Eye (tissue), 1 donor: ENCODE measurements around the gene LZTS2.
"Not testable (repeated sequence)": the region's sequence is repeated elsewhere in the genome, so short reads cannot be mapped to it uniquely, and the experiment has no call there.

Experiments
- DNase-seq: peaks from one replicate; pipeline ENCODE4 v3.0.0-alpha.2; 2015

The LZTS2 gene, protein sequence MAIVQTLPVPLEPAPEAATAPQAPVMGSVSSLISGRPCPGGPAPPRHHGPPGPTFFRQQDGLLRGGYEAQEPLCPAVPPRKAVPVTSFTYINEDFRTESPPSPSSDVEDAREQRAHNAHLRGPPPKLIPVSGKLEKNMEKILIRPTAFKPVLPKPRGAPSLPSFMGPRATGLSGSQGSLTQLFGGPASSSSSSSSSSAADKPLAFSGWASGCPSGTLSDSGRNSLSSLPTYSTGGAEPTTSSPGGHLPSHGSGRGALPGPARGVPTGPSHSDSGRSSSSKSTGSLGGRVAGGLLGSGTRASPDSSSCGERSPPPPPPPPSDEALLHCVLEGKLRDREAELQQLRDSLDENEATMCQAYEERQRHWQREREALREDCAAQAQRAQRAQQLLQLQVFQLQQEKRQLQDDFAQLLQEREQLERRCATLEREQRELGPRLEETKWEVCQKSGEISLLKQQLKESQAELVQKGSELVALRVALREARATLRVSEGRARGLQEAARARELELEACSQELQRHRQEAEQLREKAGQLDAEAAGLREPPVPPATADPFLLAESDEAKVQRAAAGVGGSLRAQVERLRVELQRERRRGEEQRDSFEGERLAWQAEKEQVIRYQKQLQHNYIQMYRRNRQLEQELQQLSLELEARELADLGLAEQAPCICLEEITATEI

DNA sequence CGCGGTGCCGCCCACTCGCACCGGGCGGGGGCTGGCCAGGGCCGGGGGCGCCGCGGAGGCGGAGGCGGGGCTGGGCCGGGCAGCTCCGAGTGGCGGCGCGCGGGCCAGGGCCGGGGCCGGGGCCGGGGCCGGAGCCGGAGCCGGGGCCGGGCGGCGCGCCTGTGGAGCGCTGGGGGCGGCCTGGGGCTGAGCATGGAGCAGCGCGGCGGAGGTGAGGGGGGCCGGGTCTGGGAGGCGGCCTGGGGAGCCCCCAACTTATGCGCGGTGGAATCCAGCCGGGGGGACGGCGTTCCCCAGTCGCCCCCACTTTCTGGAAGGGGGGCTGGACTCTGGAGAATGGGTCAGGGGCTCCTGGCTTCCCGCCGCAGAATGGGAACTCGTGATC, at the start of gene LZTS2:
Gene LZTS2 (plus strand): TSS at position 67 of the 385 bp plus-strand sequence. CDS start 2,731 bp downstream, outside the sequence.
- DNase-seq, result no peak

DNA sequence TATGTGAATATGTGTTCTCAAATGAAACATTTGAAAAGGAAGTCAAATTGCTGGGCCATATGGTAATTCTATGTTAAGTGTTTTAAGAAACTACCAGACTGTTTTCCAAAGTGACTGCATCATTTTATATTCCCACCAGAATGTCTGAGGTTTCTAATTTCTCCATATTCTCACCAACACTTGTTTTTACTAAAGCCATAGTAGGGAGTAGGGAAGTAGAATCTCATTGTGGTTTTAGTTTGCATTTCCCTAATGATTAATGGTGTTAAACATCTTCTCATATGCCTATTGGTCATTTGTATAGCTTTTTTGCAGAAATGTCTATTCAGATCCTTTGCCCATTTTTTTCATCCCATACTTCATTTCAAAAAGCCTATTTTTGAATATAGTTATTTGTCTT, 39.4 kb upstream of the LZTS2 start:
- no peak for DNase-seq

DNA sequence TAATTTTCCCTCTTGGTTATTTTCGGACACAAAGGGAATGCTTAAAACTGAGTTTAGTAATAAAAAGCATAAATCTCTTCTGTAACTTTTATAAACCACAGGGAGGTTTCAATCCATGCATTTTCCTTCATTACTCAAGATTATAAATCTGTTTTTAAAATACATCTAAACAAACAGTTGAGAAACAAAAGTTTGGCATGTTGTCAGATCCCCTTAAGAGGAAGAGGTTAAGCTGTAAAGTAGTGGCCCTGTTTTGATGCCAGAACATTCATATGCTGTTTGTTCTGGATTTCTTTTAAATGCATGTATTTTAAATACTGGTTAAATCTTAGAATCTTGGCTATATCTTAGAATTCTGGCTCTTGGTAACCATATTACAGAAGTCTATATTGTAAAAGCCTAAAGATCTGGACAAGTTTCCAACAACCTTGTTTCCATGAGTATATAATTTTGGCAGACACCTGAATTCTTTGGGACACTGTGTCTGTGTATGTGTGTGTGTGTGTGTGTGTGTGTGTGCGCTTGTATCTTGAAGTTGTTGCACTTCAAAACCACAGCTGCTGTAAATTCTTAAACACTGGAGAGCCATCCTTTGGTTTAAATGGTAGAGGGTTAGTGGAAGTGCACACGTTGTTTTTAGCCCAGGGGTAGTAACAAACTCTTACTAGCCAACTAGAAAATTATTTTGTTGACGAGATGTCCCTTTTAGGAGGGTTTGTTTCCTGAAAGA, 37.1 kb upstream of the LZTS2 start:
- DNase-seq, result no peak

DNA sequence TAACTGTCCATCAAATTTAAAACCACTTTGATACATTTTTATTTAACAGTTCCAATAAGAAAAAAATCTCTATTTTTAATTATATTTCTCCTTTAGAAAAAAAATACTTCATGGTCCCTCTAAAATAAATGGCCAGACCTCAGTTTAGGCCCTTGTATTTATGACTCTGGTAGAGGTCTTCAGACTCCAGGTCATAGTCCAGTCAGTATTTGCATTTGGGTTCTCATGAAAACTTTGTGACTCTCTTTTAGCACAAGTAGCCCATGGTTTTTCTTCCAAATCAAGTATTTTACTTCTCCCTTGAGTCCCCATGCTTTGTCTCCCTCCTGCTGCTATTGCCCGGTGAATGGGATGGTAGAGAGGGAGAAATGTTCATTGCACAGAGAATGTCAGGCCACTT, 35.8 kb upstream of the LZTS2 start:
- DNase-seq, result no peak

DNA sequence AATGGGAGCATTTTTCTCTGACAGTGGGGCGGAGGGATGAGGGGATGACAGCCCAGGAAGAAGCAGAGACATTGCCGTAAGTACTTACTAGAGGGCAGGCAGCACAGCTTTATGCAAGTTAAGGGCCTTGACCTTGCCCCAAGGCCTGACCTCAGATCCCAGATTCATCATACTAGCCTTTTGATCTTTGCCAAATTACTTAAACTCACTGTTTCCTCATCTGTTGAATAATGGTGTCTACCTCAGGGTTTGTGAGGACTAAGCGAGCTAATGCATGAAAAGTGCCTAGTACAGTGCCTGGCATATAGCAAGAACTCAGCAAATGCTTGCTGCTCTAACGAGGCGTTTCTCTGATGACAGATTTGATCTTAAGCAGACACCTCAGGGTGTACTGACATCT, 33.8 kb upstream of the LZTS2 start:
- DNase-seq, result no peak

DNA sequence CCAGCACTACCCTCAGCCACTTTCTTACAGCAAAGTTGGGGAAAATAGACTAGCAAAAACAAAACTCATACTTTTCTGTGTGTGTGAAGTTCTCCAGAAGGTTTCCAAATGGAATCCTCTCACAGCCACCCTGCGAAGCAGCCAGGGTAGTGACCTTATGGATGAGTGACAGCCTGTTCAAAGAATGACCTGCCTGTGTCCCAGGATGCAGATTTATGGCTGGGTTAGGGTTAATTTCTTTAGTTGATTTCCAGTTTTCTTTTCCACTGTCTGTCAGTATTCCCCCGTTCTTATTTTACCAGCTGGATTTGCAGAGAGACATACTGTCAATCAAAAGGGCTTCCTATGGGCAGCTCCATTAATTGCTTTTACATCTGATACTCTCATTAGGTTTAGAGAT, 32.7 kb upstream of the LZTS2 start:
- no peak for DNase-seq

DNA sequence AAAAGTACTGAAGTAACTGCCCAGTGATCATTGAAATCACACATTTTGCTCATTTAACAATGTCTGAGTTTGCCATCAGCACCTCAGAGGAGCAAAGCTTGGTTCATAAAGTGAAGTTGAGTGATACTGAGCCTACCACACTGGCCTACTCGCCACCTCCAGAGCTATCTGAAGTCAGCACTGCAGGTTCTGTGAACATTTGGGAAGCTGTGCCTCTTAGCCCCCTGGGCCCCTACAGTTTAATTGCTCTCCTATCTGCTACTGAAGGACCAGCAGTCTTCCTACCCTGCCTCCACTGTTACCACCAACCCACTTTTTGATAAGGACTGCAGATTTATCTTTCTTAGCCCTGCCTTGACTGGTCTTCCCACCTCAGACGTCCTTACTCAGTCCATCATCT, 32.3 kb upstream of the LZTS2 start:
- no peak for DNase-seq

DNA sequence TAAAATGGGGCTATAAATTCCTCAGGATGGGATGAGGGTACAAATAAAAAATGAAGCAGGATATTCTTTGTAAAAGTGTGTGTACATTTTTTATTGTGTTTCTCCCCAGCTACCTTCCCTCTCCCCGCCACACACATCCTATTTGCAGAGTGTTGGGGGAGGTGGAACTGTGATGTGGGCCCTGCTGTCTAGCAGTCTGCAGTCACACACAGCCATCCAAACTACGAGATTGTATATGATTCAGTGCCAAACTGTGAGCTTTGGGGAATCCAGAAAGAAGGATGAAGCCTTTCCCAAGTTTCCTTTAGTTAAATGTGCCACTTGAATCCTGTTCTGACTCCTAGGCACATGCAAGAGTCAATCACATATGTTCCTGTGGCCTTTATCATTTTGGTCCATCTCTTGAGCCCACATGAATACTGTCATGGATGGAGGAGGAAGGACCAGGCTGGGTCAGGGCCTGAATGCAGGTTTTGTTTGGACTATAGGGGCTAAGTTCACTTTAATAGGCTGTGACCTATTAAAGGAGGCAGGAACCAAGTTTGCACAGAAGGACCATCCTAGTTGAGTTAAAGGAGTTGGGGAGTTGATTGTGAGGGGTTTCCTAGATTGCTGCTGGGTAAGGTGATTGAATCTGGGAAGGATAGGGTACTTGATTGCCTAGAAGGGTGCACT, 31.4 kb upstream of the LZTS2 start:
- DNase-seq, result no peak

DNA sequence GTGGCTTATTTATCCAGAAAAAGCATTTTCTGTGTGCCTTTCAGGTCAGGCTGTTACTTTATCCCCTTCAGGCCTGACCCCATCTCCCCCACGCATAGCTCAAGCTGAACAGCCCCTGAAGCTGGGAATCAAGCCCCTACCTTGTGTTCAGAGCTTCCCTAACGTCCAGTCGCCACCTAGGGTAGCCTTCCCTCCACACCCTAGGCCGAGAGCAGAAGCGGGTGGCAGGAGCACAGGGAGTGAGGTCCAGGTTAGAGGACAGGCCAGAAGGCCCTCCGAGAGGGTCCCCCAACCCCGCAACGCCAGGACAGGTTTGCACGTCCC, 30.8 kb upstream of the LZTS2 start:
- DNase-seq, result no peak

DNA sequence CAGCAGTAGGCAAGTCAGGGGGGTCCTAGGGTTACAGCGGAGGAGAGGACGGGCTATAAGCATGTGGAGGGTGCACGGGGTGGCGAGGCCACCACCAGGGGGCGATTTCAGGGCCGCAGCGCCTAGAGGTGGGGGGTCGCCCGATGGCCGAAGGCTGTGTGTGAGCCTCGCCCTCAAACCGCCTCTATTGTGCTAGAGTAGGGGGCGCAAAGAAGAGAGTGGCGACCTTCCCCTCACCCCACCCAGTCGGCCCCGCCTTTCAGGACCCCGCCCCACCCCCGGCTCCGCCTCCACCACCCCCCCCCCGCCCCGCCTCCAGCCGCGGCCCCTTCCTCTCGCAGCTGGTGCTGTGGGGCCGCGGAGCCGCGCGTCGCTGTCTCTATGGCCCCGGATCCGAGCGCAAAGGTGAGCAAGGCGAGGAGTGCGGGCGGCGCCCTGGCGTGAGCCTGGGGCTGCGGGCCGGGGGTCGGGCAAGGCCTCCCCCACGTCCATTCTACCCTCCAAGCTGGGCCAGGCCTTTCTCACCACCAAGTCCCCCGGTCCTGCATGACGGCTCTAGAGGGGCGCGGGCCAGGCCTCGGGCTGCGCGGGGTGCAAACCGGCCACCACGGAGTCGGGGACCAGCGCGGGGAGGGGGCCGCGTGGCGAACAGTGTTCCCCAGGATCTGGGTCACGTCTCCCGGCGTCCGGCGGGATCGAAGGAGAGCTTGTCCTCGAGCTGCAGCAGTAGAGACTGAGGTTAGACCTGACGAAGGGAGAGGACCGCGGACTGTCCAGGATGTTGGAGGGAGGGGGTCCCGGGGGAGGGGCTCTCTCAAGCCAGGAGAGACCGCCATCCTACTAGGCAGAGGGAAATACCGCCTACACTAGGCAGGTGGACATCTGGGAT, 30.2 kb upstream of the LZTS2 start, which contains the start of gene SEMA4G:
Gene SEMA4G (plus strand): TSS at position 318 of the 889 bp plus-strand sequence. CDS start 3,409 bp downstream, outside the sequence.
- peak; percentile 81 for DNase-seq

DNA sequence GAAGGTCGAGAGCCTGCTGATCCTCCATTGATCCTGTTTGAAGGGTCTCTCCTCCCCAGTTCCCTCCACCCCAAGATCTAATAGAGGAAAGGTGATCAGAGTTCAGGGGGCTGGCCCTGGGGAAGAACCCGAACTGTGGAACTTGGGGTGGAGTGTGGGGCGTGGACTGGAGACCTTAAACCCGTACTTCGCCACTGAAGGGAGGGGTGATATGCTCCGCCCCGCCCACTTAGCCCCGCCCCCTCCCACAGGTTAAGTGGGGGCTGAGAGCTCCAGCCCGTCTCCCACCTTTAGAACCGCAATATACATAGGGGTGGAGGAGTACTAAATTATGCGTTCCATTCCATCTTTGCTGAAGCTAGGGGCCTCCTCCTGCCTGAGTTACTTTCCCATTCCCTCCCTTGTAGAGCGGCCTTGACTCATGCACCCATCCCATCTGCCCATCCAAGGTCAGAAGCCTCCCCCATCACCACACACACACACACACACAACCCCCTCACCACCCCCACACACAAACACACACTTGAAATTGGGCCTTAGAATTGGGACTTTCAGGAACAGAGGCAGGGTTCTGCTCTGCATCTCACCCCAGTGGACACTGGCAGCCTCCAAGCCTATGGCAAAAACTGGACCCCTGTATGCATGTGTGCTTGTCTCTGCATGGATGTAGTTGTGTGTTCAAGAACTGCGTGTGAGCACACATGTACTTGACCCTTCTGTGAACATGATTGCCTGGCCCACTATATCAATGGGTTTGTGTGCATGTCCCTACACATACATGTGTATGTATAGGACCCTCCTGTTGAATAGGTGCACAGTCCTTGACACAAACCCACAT, 29.3 kb upstream of the LZTS2 start:
- DNase-seq, result no peak

DNA sequence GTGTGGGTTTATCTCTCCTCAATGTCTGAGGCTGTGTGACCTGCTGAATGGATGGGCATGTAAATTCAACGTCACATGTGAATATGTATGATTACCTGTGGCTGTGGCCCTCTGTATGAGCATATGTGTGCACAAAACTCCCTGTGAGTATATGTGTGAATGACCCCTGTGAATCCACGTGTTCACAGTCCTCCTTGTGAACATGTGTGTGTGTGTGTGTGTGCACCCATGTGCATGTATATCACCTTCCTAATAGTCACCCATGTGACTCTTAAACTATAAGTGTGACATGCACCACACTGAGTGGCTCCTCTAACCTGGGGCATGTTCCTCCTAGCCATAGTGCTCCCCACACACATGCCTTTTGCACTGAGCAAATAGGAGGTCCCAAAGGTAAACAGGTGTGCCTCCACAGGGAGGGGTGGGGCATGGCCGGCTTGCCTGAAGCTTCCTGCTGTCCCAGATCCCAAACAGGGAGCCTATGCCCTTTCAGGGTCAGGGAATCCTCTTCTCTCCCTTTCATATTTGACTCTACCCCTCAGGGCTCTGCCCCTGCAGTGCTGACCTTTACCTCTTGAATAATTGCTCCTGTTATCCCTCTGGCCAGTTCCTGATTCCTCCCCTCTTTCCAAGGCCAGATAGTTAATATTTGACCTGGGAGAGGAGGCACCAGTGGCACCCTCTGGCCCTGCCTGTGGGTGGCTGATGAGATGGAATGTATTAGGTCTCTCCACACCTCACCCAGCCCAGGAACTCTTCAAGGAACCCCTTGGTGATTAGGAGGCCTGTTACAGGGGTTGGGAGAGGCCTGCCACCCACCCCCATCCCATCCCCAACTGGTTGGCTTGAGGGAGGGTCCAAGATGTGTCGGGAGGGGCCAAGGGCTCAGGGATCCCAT, 28.4 kb upstream of the LZTS2 start:
- DNase-seq, result no peak

DNA sequence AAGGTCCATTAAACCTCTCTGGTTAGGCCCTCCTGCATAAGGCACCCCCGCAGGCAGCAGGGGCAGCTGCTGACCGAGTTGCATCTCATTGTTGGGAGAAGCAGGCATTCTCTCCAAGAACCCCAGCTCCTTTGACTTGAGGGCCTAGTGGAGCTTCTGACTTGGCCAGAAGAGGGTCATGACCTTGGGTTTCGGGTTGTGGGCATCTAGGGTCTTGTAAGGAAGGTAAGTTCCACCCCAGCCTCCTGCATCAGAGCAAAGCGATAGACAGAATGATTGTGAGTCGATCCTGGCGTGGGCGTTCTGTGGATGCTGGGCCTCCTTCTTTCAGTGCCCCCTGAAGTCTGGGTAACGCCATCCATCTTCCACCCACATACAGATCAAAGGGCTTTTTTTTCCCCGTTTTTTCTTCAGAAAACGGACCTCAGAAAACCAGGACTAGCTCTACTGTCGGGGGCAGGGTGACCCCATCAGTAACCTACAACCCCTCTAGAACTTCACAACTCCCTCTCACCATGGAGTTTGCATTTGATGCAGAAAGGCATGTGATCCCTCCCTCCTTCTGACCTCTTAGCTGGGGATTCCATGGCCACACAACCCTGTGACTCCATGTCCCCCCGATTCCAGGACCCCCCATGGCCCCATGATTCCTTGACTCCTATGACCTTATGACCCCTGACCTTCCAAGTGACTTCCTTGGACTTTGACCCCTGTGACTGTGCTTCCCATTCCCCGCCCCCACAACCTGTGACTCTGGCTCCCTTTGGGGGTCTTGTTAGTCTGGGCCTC, 27.3 kb upstream of the LZTS2 start:
- no peak for DNase-seq

DNA sequence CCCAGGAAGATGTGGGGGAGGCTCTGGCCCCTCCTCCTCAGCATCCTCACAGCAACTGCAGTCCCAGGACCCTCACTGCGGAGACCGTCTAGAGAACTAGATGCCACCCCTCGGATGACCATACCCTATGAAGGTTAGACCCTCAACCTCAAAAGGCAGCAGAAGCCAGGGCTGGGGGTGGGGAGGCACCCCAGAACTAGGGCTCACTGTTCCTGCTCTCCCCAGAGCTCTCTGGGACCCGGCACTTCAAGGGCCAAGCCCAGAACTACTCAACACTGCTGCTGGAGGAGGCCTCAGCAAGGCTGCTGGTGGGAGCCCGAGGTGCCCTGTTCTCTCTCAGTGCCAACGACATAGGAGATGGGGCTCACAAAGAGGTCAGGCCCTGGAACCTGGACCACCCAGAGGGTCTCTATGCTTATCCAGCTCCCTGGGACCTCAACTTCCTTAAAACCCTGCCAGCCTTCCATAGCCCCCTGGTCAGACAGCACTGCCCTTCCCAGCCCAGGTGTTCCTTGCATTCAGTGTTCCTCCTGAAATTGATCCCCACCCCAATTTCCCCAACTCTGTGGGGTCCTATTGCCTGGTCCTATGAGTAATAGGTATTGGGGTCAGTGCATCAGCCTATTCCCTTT, 26.6 kb upstream of the LZTS2 start:
- DNase-seq, result no peak

DNA sequence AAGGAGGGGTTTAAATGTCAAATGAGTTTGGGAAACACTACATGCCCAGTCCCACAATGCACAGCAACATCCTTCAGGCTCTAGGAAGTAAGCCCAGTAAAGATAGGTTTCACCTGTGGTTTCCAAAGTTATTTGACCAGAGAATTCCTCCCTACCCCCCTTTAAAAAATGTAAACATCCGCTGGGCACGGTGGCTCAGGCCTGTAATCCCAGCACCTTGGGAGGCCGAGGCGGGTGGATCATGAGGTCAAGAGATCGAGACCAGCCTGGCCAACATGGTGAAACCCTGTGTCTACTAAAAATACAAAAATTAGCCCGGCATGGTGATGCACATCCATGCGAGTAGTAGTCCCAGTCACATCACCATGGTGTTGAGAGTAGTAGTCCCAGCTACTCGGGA, 24.2 kb upstream of the LZTS2 start:
- not testable (repeated sequence) for DNase-seq

DNA sequence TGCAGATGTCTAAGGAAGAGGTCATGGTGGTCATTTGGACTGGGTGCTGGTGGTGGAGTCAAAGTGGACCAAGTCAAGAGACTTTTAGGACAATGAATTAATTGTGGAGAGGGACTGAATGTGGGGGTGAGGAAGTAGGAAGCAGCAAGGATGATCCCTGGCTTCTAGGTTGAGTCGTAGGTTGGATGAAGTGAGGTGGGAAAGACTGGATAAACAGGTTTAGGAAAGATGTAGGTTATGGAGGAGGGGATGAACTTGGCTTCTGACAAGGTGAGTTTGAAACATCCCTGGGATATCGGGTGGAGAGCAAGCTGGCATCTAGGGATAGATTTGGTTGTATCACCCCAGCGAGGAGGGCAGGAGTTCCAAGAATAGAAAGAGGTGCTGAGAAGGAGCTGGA, 22.7 kb upstream of the LZTS2 start:
- DNase-seq, result no peak

DNA sequence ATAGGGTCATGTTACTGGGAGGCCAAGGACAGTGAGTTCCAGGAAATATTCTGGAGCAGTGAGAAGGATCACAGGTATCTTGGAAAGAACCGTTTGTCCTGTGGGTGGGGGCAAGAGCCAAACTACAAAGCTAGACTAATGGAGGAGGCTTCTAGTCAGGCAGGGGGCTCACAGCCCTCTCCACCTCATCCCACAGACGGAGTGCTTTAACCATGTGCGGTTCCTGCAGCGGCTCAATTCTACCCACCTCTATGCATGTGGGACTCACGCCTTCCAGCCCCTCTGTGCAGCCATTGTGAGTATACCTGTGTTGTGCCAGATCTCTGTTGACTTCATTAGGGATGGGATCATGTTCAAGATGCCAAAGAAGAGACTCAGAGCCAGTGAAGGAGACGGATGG, 22.2 kb upstream of the LZTS2 start:
- no peak for DNase-seq

DNA sequence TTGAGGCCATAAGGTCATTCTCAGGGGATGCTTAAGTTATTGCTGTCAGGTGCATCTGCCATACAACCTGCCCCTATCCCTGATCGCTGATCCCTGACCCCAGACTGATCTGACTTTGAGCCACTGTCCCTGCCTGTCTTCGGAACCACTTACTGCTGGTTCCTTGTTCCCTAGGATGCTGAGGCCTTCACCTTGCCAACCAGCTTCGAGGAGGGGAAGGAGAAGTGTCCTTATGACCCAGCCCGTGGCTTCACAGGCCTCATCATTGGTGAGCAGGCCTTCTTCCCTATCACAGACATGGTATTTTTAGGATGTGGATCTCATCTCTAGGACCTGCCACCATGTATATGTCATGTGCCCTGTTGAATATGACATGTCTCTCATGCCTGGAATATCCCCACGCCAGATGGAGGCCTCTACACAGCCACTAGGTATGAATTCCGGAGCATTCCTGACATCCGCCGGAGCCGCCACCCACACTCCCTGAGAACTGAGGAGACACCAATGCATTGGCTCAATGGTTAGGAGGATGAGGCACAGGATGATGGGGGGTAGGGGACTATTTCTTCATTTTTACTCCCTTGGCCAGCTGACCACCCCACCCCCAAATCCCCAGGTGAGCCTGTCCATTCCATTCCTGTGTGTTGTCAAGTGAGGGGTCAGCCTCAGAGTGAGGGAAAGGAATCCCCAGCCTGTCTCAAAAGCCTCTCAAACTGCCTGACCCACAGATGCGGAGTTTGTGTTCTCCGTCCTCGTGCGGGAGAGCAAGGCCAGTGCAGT, 21.3 kb upstream of the LZTS2 start:
- no peak for DNase-seq
